HCT116 (cell line): Measurements from ENCODE around the gene HDAC1. TPM values are rescaled to one million over a fixed set of nuclear protein-coding genes. Genes with fewer than 3 reads are reported as not detected.

ENCODE experiments used
- ATAC-seq: fragments of 200-7000 bp; cut with Tn5 transposase; 2 replicates; pipeline ENCODE4 v1.9.1; 2020; ENCODE audit warnings: mild to moderate bottlenecking, moderate library complexity
- BruUV-seq: library from RNA; stranded (reverse); fragments of 400-500 nt; replicated peaks from 2 replicates; lab custom pipeline; 2021; lab: Mats Ljungman, UMichigan
- CTCF ChIA-PET: fragments of 300-600 bp; sonication (Branson Sonifier 250); formaldehyde crosslinking; loops from one replicate; lab custom pipeline; 2021; ENCODE audit warnings: antibody characterized with exemption; lab: Charles Lee
- POLR2A ChIA-PET: fragments of 300-600, 350-600 bp; sonication (Branson Sonifier 250); formaldehyde crosslinking; loops from one replicate; lab custom pipeline; 2021; ENCODE audit warnings: antibody characterized with exemption; lab: Charles Lee
- RAD21 ChIA-PET, 2 experiments: fragments of 300-600 bp; sonication (Branson Sonifier 250); formaldehyde crosslinking; loops; one replicate each; lab custom pipeline; 2023; ENCODE audit warnings: low total read pairs in 2 of 2; ENCODE audit not compliant: uncharacterized antibody in 2 of 2, unreplicated experiment in 2 of 2, low non-redundant PET in 1 of 2; lab: Charles Lee
- DNase-seq: peaks from one replicate; pipeline ENCODE4 v3.0.0-alpha.2; 2010; ENCODE audit warnings: low read depth, low spot score
- H2AFZ ChIP-seq: fragments of 200-600 bp; shearing (Covaris generic), sonication (generic); 2 replicates; pipeline ENCODE4 v1.6.1; 2017; ENCODE audit warnings: low read depth, mixed run types, mixed read lengths, antibody characterized with exemption, low read length; ENCODE audit not compliant: poor library complexity, severe bottlenecking
- H3K27ac ChIP-seq: 2 replicates; pipeline ENCODE4 v1.5.1; 2012; ENCODE audit warnings: low read depth, low read length
- H3K27me3 ChIP-seq: fragments of 200-600 bp; sonication (generic); 2 replicates; pipeline ENCODE4 v1.6.1; 2016; ENCODE audit warnings: mixed run types, low read length, mixed read lengths; ENCODE audit not compliant: insufficient read depth
- H3K36me3 ChIP-seq, 2 experiments: fragments of 200-500 bp in 1 of 2; fragments of 200-600 bp in 1 of 2; sonication (Bioruptor generic) in 1 of 2; sonication (generic) in 1 of 2; 2 replicates each; pipeline versions ENCODE4 v1.5.1 to v1.6.1; 2014 to 2016; ENCODE audit warnings: low read length in 2 of 2, inconsistent platforms in 1 of 2, mixed read lengths in 1 of 2, mixed run types in 1 of 2; ENCODE audit not compliant: insufficient read depth in 2 of 2, control insufficient read depth in 1 of 2
- H3K4me1 ChIP-seq, 2 experiments: fragments of 200-600 bp in 1 of 2; sonication (generic) in 1 of 2; 2 replicates each; pipeline versions ENCODE4 v1.5.1 to v1.6.1; 2012 to 2017; ENCODE audit warnings: low read length in 2 of 2, inconsistent platforms in 1 of 2, mild to moderate bottlenecking in 1 of 2, mixed read lengths in 1 of 2, mixed run types in 1 of 2, moderate library complexity in 1 of 2; ENCODE audit not compliant: insufficient read depth in 2 of 2, control insufficient read depth in 1 of 2
- H3K4me2 ChIP-seq: fragments of 200-600 bp; sonication (generic); 2 replicates; pipeline ENCODE4 v1.6.1; 2017; ENCODE audit warnings: mixed run types, low read length, mixed read lengths
- H3K4me3 ChIP-seq, 2 experiments: fragments of 200-600 bp in 1 of 2; sonication (generic) in 1 of 2; replicated peaks in 1 of 2; 2 replicates each; pipeline ENCODE4 v1.5.1; 2011 to 2016; ENCODE audit warnings: low read length in 2 of 2, control low read depth in 1 of 2, low read depth in 1 of 2, mild to moderate bottlenecking in 1 of 2, mixed read lengths in 1 of 2, mixed run types in 1 of 2
- H3K79me2 ChIP-seq: fragments of 200-600 bp; sonication (generic); 2 replicates; pipeline ENCODE4 v1.6.1; 2017; ENCODE audit warnings: mild to moderate bottlenecking, mixed run types, low read length, moderate library complexity, mixed read lengths; ENCODE audit not compliant: insufficient read depth
- H3K9ac ChIP-seq: fragments of 200-600 bp; sonication (generic); 2 replicates; pipeline ENCODE4 v1.6.1; 2016; ENCODE audit warnings: low read length, mixed read lengths
- H3K9me2 ChIP-seq: fragments of 200-600 bp; sonication (generic), shearing (Covaris generic); 2 replicates; pipeline ENCODE4 v1.6.1; 2017; ENCODE audit warnings: mixed run types, mild to moderate bottlenecking, moderate library complexity; ENCODE audit not compliant: insufficient read depth
- H3K9me3 ChIP-seq, 2 experiments: fragments of 200-500 bp in 1 of 2; fragments of 200-600 bp in 1 of 2; sonication (Bioruptor generic) in 1 of 2; sonication (generic) in 1 of 2; 2 replicates each; pipeline ENCODE4 v1.6.1; 2014 to 2017; ENCODE audit warnings: low read length in 2 of 2, mixed read lengths in 2 of 2, inconsistent platforms in 1 of 2, low read depth in 1 of 2, mild to moderate bottlenecking in 1 of 2, mixed run types in 1 of 2, moderate library complexity in 1 of 2; ENCODE audit not compliant: control insufficient read depth in 1 of 2, insufficient read depth in 1 of 2
- H4K20me1 ChIP-seq: fragments of 200-600 bp; sonication (generic), shearing (Covaris generic); 2 replicates; pipeline ENCODE4 v1.6.1; 2017; ENCODE audit warnings: mixed run types, mild to moderate bottlenecking, moderate library complexity; ENCODE audit not compliant: insufficient read depth
- ATF3 ChIP-seq: IDR thresholded peaks from 2 replicates; pipeline ENCODE4 v1.6.1; 2012
- CTCF ChIP-seq, 3 experiments: fragments of 200-600 bp in 1 of 3; sonication (generic) in 1 of 3; IDR thresholded peaks in 2 of 3; conservative IDR thresholded peaks in 1 of 3; 2 replicates each; pipeline ENCODE4 v1.5.1; 2012 to 2017; ENCODE audit warnings: low read depth in 2 of 3, low read length in 2 of 3, antibody characterized with exemption in 1 of 3, borderline replicate concordance in 1 of 3, control low read depth in 1 of 3, mild to moderate bottlenecking in 1 of 3, mixed read lengths in 1 of 3, mixed run types in 1 of 3, moderate library complexity in 1 of 3; ENCODE audit not compliant: insufficient read depth in 1 of 3
- EZH2 ChIP-seq: fragments of 200-600 bp; sonication (generic); IDR thresholded peaks from 2 replicates; pipeline ENCODE4 v1.6.1; 2017; ENCODE audit warnings: antibody characterized with exemption, mixed run types
- EZH2phosphoT487 ChIP-seq: fragments of 200-600 bp; IDR thresholded peaks from 2 replicates; pipeline ENCODE4 v1.6.1; 2018; ENCODE audit warnings: antibody characterized with exemption, borderline replicate concordance
- FOSL1 ChIP-seq: IDR thresholded peaks from 2 replicates; pipeline ENCODE4 v1.6.1; 2012; ENCODE audit warnings: low read depth
- JUND ChIP-seq: IDR thresholded peaks from 2 replicates; pipeline ENCODE4 v1.6.1; 2012
- POLR2AphosphoS5 ChIP-seq: IDR thresholded peaks from 2 replicates; pipeline ENCODE4 v1.6.1; 2011; ENCODE audit warnings: mild to moderate bottlenecking, low read depth, low read length, moderate library complexity
- RAD21 ChIP-seq: IDR thresholded peaks from 2 replicates; pipeline ENCODE4 v1.6.1; 2012; ENCODE audit warnings: low read depth, mild to moderate bottlenecking
- SIN3A ChIP-seq: IDR thresholded peaks from 2 replicates; pipeline ENCODE4 v1.6.1; 2012; ENCODE audit warnings: low read depth
- SP1 ChIP-seq: IDR thresholded peaks from 2 replicates; pipeline ENCODE4 v1.6.1; 2012; ENCODE audit warnings: low read depth
- YY1 ChIP-seq: IDR thresholded peaks from 2 replicates; pipeline ENCODE4 v1.6.1; 2011; ENCODE audit warnings: low read length, low read depth, moderate library complexity, mild to moderate bottlenecking; ENCODE audit not compliant: insufficient replicate concordance; ENCODE audit errors: extremely low read depth
- ZNF274 ChIP-seq: fragments of 200-500 bp; sonication (Bioruptor generic); IDR thresholded peaks from 2 replicates; pipeline ENCODE4 v1.6.1; 2014; ENCODE audit warnings: mild to moderate bottlenecking, low read depth, low read length, inconsistent platforms
- intact Hi-C: fragments of 100-400 bp; cut with micrococcal nuclease; formaldehyde crosslinking; loops from 2 replicates; pipeline ENCODE4 v1.10.0; 2022
- total RNA-seq: library from RNA; stranded (reverse); gene quantifications from one replicate; pipeline ENCODE4 v1.2.1, GENCODE V29; 2021; ENCODE audit not compliant: unreplicated experiment
- TF ChIP-seq, protein P1 (sequence below): IDR thresholded peaks from 2 replicates; pipeline ENCODE4 v1.6.1; 2012; ENCODE audit warnings: low read depth

The HDAC1 gene
- total RNA-seq, 1 experiment from 2014 or later = 232 TPM

DNA sequence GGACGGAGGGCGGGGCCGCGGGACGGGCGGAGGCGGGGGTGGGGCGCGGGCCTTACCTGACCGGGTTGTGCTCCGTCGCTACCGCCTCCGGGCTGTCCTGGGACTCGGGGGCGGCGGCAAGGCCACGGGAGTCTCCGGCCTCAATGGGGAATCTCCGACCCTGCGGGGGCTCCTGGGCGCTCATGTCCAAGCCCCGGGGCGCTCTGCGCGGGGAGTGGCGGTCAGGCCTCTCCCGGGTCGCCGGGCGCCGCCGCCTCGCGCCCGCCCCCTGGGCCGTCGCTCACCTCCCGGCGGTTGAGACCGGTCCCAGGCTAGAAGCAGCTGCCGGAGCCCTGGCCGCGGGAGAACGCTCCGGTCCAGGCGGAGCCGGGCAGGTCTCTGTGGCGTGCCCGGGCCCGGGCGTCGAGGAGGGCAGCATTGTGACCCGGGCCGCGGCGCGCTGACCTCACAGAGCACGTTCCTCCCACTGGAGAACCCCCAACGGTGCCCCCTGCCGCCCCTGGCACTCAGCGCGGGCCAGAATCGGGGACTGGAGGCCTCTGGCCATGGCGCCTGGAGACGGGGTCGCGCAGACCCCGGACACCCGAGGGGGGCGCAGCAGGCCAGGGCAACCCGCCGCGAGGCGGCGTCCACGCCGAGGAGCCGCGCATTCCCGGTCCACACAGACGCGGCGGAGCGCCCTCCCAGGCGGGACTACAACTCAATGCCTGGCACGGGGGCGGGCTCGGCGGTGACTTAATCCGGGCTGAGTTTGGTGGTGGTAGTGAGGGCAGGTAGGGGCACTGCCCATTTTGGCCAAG lies 70.0 kb downstream of the HDAC1 start:
- TF ChIP-seq EZH2phosphoT487 (no peak), EZH2 (no peak), JUND (no peak), POLR2AphosphoS5 (no peak), ATF3 (no peak), ZNF274 (no peak), SP1 (no peak), YY1 (no peak), CTCF (IDR thresholded peaks at IDR 0.05 in 2 of 3, conservative IDR thresholded peaks at IDR 0.05 in 1 of 3; ENCODE audit: borderline replicate concordance in 1 of 3, insufficient read depth in 1 of 3, low read depth in 2 of 3, low read length in 2 of 3) (no peak), FOSL1 (no peak), RAD21 (no peak), SIN3A (no peak)
- TF ChIP-seq, protein P1, sequence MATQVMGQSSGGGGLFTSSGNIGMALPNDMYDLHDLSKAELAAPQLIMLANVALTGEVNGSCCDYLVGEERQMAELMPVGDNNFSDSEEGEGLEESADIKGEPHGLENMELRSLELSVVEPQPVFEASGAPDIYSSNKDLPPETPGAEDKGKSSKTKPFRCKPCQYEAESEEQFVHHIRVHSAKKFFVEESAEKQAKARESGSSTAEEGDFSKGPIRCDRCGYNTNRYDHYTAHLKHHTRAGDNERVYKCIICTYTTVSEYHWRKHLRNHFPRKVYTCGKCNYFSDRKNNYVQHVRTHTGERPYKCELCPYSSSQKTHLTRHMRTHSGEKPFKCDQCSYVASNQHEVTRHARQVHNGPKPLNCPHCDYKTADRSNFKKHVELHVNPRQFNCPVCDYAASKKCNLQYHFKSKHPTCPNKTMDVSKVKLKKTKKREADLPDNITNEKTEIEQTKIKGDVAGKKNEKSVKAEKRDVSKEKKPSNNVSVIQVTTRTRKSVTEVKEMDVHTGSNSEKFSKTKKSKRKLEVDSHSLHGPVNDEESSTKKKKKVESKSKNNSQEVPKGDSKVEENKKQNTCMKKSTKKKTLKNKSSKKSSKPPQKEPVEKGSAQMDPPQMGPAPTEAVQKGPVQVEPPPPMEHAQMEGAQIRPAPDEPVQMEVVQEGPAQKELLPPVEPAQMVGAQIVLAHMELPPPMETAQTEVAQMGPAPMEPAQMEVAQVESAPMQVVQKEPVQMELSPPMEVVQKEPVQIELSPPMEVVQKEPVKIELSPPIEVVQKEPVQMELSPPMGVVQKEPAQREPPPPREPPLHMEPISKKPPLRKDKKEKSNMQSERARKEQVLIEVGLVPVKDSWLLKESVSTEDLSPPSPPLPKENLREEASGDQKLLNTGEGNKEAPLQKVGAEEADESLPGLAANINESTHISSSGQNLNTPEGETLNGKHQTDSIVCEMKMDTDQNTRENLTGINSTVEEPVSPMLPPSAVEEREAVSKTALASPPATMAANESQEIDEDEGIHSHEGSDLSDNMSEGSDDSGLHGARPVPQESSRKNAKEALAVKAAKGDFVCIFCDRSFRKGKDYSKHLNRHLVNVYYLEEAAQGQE = no peak
- H3K27ac ChIP-seq = no peak overlapping the region
- H4K20me1 ChIP-seq = no peaks in the 10 kb centered on the region
- POLR2A ChIA-PET = no interaction called here
- no peak overlapping the region for H3K9ac ChIP-seq
- no peaks in the 10 kb centered on the region for H3K9me3 ChIP-seq
- BruUV-seq = no TSS peak
- ATAC-seq (no peak), DNase-seq (no peak)
- H3K79me2 ChIP-seq = no peaks in the 10 kb centered on the region
- H3K4me3 ChIP-seq = no peak overlapping the region
- H3K9me2 ChIP-seq = no peaks in the 10 kb centered on the region
- no peak overlapping the region for H2AFZ ChIP-seq
- H3K4me1 ChIP-seq = no peaks in the 10 kb centered on the region
- intact Hi-C loops = no loop called here
- H3K4me2 ChIP-seq = no peak overlapping the region
- peaks cover 0 to 3% of the 10 kb centered on the region in 2 experiments; a peak in 1 of 4 replicates for H3K36me3 ChIP-seq
- RAD21 ChIA-PET = no interaction called here
- H3K27me3 ChIP-seq = no peaks in the 10 kb centered on the region
- CTCF ChIA-PET = no interaction called here
